HG03159 (cell line): Measurements from ENCODE around the gene WDFY4.

Experiments used
- ATAC-seq: cut with Tn5 transposase; IDR thresholded peaks from one replicate; pipeline ENCODE4 v1.9.1; 2021; ENCODE audit warnings: mild to moderate bottlenecking, moderate library complexity; ENCODE audit not compliant: unreplicated experiment

Gene WDFY4

GRCh38 chr10:48934672-48935501 is 250.2 kb downstream of the WDFY4 start:
- ATAC-seq = no peak

DNA sequence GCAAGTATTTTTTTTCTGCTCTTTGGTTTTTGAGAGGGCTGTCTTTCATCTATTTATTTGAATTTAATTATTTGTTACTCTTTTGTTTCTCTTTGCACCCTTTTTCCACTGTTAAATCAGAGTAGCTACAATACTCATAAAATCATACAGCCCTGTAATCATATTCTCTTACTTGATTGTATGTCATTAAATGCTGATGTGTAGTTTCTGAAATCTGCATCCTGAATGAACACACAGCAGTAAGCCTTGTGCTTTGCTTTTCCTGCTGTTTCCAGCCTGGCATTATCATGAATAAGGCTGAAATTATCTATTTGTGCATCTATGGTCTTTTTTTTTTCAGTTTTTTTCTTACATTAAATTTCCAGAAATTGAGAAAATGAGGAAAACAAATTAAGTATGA is 250.9 kb downstream of the WDFY4 start:
- ATAC-seq = no peak

DNA sequence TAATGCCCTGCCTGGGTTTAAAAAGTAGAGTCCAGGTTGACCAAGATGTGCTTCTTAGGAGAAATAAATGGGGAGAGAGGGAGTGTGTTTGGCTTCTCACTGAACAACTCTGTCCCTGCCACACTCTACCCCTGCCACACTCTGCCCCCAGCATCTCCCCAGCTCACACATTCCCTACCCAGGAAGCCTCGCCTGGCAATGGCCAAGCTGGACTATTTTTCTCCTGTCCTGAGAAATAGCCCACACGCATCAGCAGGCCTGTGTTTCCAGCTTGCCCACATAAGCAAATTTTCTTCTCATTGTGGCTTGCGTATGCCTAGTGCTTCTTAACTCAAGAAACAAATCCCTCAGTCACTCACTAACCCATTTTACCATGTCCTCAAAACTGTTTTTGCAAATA is 253.1 kb downstream of the WDFY4 start:
- ATAC-seq = no peak

DNA sequence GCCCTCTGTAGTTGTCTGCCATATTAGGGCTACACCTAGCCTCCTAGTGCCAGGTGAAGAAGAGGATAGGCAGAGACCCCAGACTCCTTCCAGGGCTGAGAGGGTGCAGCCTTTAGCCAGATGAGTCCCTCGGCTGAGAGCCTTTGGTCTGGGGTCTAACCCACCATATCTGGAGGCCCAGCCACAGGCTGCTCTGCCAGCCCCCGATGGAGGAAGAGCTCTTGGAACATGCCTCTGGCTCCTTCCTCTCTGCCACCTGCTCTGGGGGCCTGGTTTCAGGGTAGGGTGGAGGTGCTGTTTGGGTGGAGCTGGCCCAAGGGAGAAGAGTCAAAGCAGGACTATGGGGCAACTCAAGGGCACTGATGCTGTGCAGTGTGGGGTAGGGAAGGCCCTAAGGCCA is 253.6 kb downstream of the WDFY4 start:
- no peak for ATAC-seq

- no peak for ATAC-seq
These were observed 254.4 kb downstream of the WDFY4 start for GRCh38 chr10:48938990-48939536.

GRCh38 chr10:48939790-48940325 is 255.2 kb downstream of the WDFY4 start, which contains the start of gene LRRC18:
LRRC18 (minus strand) TSS chr10:48939840; CDS start chr10:48914155, 25,685 bp downstream.
- ATAC-seq = no peak

- no peak for ATAC-seq
These were observed 255.7 kb downstream of the WDFY4 start for GRCh38 chr10:48940372-48940771.

DNA sequence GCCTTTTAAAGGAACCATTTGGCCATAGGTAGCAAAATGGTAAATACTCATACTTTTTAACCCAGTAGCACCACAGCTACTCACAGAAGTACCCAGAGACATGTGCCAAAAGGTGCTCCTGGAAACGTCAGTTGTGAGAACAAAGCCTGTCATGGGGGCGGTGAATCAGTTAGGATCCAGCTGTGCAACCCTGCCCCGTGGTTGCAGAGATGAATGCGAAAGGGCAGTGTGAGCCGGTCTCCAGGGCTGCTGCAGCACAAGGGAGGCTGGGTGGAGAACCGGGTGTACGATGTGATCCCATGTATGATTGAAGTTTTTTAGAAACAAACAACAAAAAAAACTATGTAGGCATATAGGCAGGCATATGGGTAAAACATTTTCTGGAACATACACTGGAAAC is 256.3 kb downstream of the WDFY4 start:
- ATAC-seq = no peak

GRCh38 chr10:48941427-48942075 is 256.9 kb downstream of the WDFY4 start:
- ATAC-seq = no peak

DNA sequence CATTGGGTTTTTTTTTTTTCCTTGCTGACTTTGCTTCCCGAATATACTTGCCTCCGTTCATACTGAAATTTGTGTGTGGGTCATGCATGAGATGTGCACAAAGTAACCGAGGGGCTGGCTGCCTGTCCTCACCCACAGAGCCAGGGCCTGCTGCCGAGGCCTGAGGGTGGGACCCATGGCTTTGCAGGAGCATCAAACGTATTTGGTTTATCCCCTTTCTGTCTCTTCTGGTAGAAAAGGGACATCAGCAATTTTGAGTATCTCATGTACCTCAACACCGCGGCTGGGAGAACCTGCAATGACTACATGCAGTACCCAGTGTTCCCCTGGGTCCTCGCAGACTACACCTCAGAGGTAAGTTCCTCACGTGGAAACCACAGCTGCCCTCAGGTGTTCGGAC is 258.4 kb downstream of the WDFY4 start:
- no peak for ATAC-seq

GRCh38 chr10:48944171-48944570 is 259.5 kb downstream of the WDFY4 start:
- no peak for ATAC-seq

- ATAC-seq = no peak
These were observed 260.9 kb downstream of the WDFY4 start for GRCh38 chr10:48945441-48946130.

DNA sequence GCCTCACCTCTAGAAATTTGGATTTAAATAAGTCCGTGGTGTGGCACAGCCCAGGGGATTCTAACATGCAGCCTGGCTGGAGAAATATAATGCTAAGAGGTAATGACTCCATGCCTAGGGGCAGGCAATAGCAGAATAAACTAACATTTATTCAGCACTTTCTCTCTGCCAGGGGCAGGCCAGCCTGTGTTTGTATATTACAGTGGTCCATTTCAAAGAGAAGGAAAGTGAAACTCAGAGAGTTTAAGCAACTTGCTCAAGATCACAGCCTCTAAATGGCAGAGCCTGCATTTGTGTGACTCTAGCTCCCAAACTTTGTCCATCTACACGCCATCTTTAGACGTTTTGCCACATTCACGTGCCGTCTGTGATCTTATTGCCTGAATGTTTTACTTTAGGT is 261.7 kb downstream of the WDFY4 start:
- no peak for ATAC-seq

GRCh38 chr10:48946891-48947500 is 262.3 kb downstream of the WDFY4 start:
- ATAC-seq = no peak

DNA sequence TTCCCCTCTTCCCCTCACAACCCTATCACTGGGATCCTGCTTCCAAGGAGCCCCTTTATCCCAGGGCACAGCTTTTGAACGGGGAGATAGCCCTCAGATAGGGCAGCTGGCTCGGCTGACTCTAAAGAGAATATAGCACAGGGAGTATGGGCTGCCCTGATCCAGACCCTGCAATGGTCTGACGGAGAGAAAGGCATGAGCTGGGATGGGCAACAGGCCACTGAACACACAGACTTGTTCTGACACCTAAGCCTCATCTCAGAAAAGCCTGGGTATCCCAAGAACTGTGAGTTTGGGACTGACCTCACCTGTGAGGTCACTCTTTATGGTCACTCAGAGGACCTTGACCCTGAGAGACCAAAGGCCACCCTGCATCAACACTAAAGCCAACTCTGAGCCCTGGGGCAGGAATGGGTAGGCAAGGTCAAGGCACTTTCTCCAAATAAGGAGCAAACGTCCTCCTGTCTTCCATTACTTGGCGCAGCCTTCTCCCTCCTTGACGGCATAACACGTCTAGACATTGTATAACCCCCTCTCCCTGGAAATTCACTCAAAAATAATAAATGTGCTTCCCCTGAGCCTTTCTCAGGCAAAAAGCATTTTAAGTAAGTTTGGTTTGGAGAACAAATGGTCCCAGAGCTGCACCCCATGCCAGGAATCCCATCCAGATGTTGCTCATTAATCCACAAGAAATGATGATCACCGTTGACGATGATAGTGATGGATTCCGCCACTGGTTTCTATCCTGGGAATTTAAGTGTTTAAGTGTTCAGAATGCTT is 263.2 kb downstream of the WDFY4 start:
- ATAC-seq = no peak

GRCh38 chr10:48948470-48949037 is 263.9 kb downstream of the WDFY4 start:
- no peak for ATAC-seq

- ATAC-seq = no peak
These were observed 267.0 kb downstream of the WDFY4 start for GRCh38 chr10:48951707-48952106.

GRCh38 chr10:48957361-48958151 is 272.9 kb downstream of the WDFY4 start:
- ATAC-seq = no peak
